GM21786 (cell line): ENCODE measurements around the gene PNLIPRP3.
A peak's percentile ranks its signal among the peaks of the same experiment; 100 is the strongest.

ENCODE experiments used
- ATAC-seq: cut with Tn5 transposase; IDR thresholded peaks from one replicate; pipeline ENCODE4 v1.9.1; 2021; ENCODE audit not compliant: unreplicated experiment

Gene PNLIPRP3

GRCh38 chr10:116450861-116451260, 23.2 kb downstream of the PNLIPRP3 start:
- no peak for ATAC-seq

GRCh38 chr10:116451711-116452337, 24.2 kb downstream of the PNLIPRP3 start:
- no peak for ATAC-seq

- no peak for ATAC-seq
Measured at GRCh38 chr10:116452338-116452720, 24.7 kb downstream of the PNLIPRP3 start.

- ATAC-seq, result no peak
Measured at GRCh38 chr10:116457488-116457887, 29.8 kb downstream of the PNLIPRP3 start.

GRCh38 chr10:116460219-116460618, 32.6 kb downstream of the PNLIPRP3 start:
- ATAC-seq, result no peak

GRCh38 chr10:116461680-116462079, 34.0 kb downstream of the PNLIPRP3 start:
- no peak for ATAC-seq

- ATAC-seq, result no peak
Measured at GRCh38 chr10:116464257-116464656, 36.6 kb downstream of the PNLIPRP3 start.

- no peak for ATAC-seq
Measured at GRCh38 chr10:116465546-116465945, 37.9 kb downstream of the PNLIPRP3 start.

- no peak for ATAC-seq
Measured at GRCh38 chr10:116466715-116467422, 39.2 kb downstream of the PNLIPRP3 start.

GRCh38 chr10:116469437-116469836, 41.8 kb downstream of the PNLIPRP3 start:
- no peak for ATAC-seq

GRCh38 chr10:116470071-116470470, 42.4 kb downstream of the PNLIPRP3 start:
- no peak for ATAC-seq

- ATAC-seq, result no peak
Measured at GRCh38 chr10:116470768-116471415, 43.2 kb downstream of the PNLIPRP3 start.

GRCh38 chr10:116472891-116473290, 45.2 kb downstream of the PNLIPRP3 start:
- no peak for ATAC-seq

GRCh38 chr10:116475866-116476265, 48.2 kb downstream of the PNLIPRP3 start:
- no peak for ATAC-seq

GRCh38 chr10:116476461-116476860, 48.8 kb downstream of the PNLIPRP3 start:
- no peak for ATAC-seq

- ATAC-seq, result no peak
Measured at GRCh38 chr10:116477986-116478664, 50.5 kb downstream of the PNLIPRP3 start.

GRCh38 chr10:116486770-116487448, 59.3 kb downstream of the PNLIPRP3 start:
- ATAC-seq, result no peak

- ATAC-seq, result no peak
Measured at GRCh38 chr10:116487522-116488430, 60.1 kb downstream of the PNLIPRP3 start.

- no peak for ATAC-seq
Measured at GRCh38 chr10:116489460-116489859, 61.8 kb downstream of the PNLIPRP3 start.

- ATAC-seq, result peak; percentile 58
Measured at GRCh38 chr10:116490028-116490662, 62.5 kb downstream of the PNLIPRP3 start.
